ENCODE measurements around the gene WLS. TPM values are rescaled to one million over a fixed set of nuclear protein-coding genes. Genes with fewer than 3 reads are reported as not detected.

WLS gene
- total RNA-seq, 1 donor from 2014 or later: 113 TPM

- Histone ChIP-seq H3K4me1 (peaks cover 74% of the 10 kb centered on the region), H3K9me3 (replicated peaks) (no peaks in the 10 kb centered on the region), H3K27me3 (ENCODE audit: low read depth) (no peaks in the 10 kb centered on the region), H3K27ac (replicated peaks) (peak overlapping the region; percentile 66), H3K36me3 (peaks cover 2% of the 10 kb centered on the region), H3K4me3 (no peak overlapping the region)
- DNase-seq: no peak
- intact Hi-C loops (cut with micrococcal nuclease): no loop called here
- no peak for TF ChIP-seq CTCF (IDR thresholded peaks at IDR 0.05; ENCODE audit: borderline replicate concordance)
These were observed 33.6 kb downstream of the WLS start for GRCh38 chr1:68198752-68199151.

GRCh38 chr1:68197891-68198290 lies 34.4 kb downstream of the WLS start:
- no peak for DNase-seq
- Histone ChIP-seq H3K36me3 (peaks cover 6% of the 10 kb centered on the region), H3K4me3 (peak overlapping the region; percentile 11), H3K27ac (replicated peaks) (peak overlapping the region; percentile 66), H3K9me3 (replicated peaks) (no peaks in the 10 kb centered on the region), H3K27me3 (ENCODE audit: low read depth) (no peaks in the 10 kb centered on the region), H3K4me1 (peaks cover 66% of the 10 kb centered on the region)
- no peak for TF ChIP-seq CTCF (IDR thresholded peaks at IDR 0.05; ENCODE audit: borderline replicate concordance)
- intact Hi-C loops (cut with micrococcal nuclease): no loop called here

- intact Hi-C loops (cut with micrococcal nuclease): no loop called here
- Histone ChIP-seq H3K27ac (replicated peaks) (peak overlapping the region; percentile 66), H3K9me3 (replicated peaks) (no peaks in the 10 kb centered on the region), H3K27me3 (ENCODE audit: low read depth) (no peaks in the 10 kb centered on the region), H3K4me3 (peak overlapping the region; percentile 11), H3K4me1 (peaks cover 63% of the 10 kb centered on the region), H3K36me3 (peaks cover 8% of the 10 kb centered on the region)
- no peak for TF ChIP-seq CTCF (IDR thresholded peaks at IDR 0.05; ENCODE audit: borderline replicate concordance)
- DNase-seq: no peak
These were observed 34.9 kb downstream of the WLS start for GRCh38 chr1:68197461-68197860.

GRCh38 chr1:68196676-68197075 lies 35.6 kb downstream of the WLS start:
- intact Hi-C loops (cut with micrococcal nuclease): no loop called here
- Histone ChIP-seq H3K4me1 (peaks cover 55% of the 10 kb centered on the region), H3K27ac (replicated peaks) (peak overlapping the region; percentile 66)

GRCh38 chr1:68191717-68192116 lies 40.6 kb downstream of the WLS start:
- peaks cover 7% of the 10 kb centered on the region for H3K4me1 ChIP-seq
- peaks cover 52% of the 10 kb centered on the region for H3K36me3 ChIP-seq
- DNase-seq: no peak
- H3K27ac ChIP-seq (replicated peaks): no peak overlapping the region
- no peak for TF ChIP-seq CTCF (IDR thresholded peaks at IDR 0.05; ENCODE audit: borderline replicate concordance)
- intact Hi-C loops (cut with micrococcal nuclease): no loop called here
- H3K4me3 ChIP-seq: no peak overlapping the region
- no peaks in the 10 kb centered on the region for H3K27me3 ChIP-seq (ENCODE audit: low read depth)
- H3K9me3 ChIP-seq (replicated peaks): no peaks in the 10 kb centered on the region

More at GRCh38 chr1:68196676-68197075, 35.6 kb downstream of the WLS start:
- TF ChIP-seq CTCF (IDR thresholded peaks at IDR 0.05; ENCODE audit: borderline replicate concordance): no peak
- no peak for DNase-seq
- peaks cover 16% of the 10 kb centered on the region for H3K36me3 ChIP-seq
- H3K9me3 ChIP-seq (replicated peaks): no peaks in the 10 kb centered on the region
- H3K27me3 ChIP-seq (ENCODE audit: low read depth): no peaks in the 10 kb centered on the region
- H3K4me3 ChIP-seq: no peak overlapping the region

Data from left ventricle myocardium inferior (tissue), 1 donor.